AG08396 (cell line): ENCODE results near the gene CDK17.

Experiments used
- DNase-seq: peaks from one replicate; pipeline ENCODE4 v3.0.0; 2012; ENCODE audit warnings: low spot score, mixed read lengths

Gene CDK17

GRCh38 chr12:96237465-96238077 is 162.7 kb downstream of the CDK17 start:
- peak; percentile 80 for DNase-seq

DNA sequence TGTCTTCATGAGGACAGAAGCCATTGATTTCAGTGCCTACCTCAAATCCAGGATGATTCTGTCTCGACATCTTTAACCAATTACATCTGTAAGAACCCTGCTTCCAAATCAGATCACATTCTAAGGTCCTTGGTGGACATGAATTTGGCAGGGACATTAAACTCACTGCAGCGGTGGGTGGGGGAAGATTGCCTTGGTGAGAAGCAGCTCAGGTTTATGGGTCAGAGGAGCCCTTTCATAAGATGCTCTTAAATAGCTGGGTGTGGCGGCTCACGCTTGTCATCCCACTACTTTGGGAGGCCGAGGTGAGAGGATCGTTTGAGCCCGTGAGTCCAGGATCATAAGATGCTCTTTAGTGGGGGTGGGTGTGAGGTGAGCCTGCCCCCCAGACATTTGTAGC is 163.2 kb downstream of the CDK17 start:
- no peak for DNase-seq

DNA sequence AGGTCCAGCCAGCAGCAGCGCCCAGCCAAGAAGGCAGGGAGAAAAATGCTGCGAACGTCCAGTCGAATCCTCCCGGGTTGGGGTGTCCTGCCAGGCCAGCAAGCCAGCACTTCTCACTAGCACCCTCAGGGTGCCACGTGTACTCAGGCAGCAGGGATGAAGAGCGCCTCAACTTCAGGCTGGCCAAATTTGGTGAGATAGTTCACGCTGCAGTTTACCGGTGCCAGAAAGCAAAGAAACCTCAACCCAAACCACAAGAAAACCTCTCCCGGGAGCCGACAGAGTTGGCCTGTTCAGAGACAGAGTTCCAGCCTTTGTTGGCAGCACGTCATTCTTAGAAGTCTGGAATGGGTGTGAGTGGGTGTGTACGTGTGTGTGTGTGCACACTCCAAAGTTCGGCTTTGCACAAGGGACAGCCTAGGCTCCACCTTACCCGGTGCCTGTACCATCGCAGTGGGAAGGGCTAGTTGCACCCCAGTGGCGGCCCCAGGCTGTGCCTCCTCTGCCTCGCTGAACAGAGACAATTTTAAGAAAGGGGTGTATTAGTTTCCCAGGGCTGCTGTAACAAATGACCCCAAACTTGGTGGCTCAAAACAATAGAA is 163.9 kb downstream of the CDK17 start:
- peak; percentile 27 for DNase-seq

GRCh38 chr12:96235484-96235826 is 164.8 kb downstream of the CDK17 start:
- no peak for DNase-seq

- no peak for DNase-seq
Observed at GRCh38 chr12:96234591-96235483, 165.4 kb downstream of the CDK17 start.

DNA sequence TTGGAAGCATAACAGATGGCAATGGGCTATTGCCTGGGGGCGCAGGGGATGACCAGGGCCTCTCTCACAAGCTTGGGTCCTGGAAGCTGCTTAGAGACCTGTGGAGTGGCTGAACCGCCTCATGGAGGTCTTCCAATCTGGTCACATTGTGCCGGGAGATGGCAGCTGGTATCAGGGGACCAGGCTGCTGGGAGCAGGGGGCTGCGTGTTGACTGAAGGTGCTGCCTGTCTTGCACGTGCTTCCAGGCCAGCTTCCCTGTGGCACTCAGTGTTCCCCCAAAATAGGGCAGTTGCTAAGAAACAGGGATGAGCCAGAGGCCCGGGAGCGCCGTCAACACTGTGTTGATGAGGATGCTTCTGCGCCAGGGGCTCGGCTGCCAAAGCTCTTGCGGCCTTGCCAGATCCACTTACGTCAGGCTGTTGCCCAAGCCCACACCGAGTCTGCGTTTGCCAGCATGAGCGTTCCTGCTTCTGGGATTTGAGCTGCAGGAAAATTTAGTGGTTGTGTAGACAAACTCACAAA is 166.2 kb downstream of the CDK17 start:
- DNase-seq: peak; percentile 83

GRCh38 chr12:96233168-96233567 is 167.1 kb downstream of the CDK17 start:
- no peak for DNase-seq

GRCh38 chr12:96230646-96231045 is 169.6 kb downstream of the CDK17 start:
- DNase-seq: no peak

DNA sequence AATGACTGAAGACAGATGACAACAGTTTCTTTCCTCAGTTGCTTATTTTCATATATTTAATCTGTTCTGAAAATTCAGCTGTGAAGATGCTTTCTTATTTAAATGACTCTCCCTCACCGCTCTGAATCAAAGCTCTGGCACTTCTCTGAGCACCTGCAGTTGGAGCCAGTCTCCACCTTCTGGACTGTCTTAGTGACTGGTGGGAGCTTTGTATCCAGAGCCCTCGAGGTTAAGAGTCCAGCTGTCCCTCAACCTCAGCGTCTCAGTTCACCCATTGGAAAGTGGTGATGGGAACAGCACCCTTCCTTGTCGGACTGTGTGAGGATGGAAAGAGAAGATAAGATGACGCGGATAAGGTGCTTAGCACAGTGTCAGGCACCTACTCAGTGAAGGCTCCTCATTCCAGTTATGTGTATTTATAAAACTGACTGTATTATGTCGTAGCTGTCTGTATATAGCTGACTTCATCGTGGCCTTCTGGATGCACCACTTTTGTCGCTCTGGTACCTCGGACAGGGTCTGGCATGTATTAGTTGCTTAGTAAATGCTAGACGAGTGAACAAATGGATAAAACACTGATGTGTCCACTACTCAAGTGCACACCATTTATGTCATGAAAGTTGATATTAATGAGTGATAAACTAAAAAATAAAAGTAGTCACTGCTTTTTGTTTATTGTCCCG is 171.5 kb downstream of the CDK17 start:
- DNase-seq: no peak
